Stimulated activated naive CD4-positive, alpha-beta T cell treated with Interleukin-2 at 50 U/mL for 16 hours (primary cell): ENCODE data around the gene TBC1D17.

ENCODE experiments used
- DNase-seq: peaks from one replicate; lab custom pipeline; 2025; lab: John Stamatoyannopoulos, UW

TBC1D17 gene

GRCh38 chr19:49848938-49849337 is 28.6 kb upstream of the TBC1D17 start:
- DNase-seq: no peak

- no peak for DNase-seq
Measured at GRCh38 chr19:49849433-49850220, 27.9 kb upstream of the TBC1D17 start.

GRCh38 chr19:49850221-49850486 is 27.3 kb upstream of the TBC1D17 start:
- no peak for DNase-seq

GRCh38 chr19:49850487-49851342 is 26.8 kb upstream of the TBC1D17 start, which contains the start of gene PTOV1:
Gene PTOV1 (plus strand): TSS chr19:49851159.
- DNase-seq: peak; percentile 85

DNA sequence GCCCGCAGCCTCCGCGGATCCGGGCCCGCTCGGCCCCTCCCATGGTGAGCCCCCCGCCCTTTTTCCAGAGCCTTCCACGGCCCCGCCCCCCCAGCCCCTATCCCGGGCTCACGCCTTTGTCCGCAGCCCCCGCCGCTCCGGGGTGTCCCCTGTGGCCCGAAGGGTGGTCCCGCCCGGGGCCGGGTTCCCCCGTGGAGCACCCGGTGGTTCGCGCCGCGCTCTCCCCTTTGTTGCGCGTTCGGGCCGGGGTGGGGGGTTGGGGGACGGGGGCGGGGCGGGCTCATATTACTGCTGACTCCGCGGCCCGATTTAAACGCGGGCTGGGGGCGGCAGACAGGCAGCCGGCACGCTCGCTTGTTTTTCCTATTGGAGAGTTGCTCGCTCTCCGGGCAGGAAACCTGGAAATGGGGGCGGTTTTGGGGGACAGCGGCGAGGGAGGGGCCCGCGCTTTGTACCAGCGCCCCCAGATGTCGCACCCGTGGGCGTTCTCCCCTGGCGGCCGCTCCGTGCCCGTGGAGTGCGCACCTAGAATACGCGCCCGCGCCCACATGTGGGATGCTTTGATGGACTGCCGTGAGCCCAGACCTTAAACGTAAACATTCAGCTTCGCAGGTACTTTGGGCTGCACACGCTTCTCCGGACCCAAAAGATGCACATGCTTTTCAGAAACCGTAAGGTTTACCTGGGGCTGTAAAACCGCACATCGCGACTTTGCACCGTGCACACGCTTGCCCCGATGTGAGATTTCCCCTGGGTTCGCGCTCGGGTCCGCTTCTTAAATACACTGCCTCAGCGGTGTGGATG is 25.8 kb upstream of the TBC1D17 start:
- DNase-seq: peak; percentile 37

DNA sequence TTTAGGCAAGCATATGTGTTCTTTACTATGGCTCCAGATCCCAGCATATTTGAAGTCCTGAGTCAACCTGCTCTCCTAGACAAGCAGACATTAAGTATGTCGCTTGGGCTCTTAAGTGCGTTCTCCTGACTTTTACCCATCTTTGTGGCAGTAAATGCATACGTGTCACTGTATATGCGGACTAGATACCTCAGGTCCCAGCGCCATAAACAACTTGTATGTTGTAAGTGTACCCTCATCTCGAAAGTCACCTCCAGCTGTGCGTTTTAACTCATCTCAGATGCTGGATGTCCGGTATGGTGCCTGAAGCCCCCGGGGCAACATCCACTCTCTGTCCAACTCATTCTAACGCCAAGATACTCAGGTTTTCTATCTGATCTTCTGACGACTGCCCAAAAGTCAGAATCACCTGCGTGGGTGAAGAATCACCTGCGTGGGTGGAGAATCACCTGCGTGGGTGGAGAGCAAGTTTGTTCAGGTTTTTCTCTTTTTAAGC is 24.8 kb upstream of the TBC1D17 start:
- DNase-seq: no peak

DNA sequence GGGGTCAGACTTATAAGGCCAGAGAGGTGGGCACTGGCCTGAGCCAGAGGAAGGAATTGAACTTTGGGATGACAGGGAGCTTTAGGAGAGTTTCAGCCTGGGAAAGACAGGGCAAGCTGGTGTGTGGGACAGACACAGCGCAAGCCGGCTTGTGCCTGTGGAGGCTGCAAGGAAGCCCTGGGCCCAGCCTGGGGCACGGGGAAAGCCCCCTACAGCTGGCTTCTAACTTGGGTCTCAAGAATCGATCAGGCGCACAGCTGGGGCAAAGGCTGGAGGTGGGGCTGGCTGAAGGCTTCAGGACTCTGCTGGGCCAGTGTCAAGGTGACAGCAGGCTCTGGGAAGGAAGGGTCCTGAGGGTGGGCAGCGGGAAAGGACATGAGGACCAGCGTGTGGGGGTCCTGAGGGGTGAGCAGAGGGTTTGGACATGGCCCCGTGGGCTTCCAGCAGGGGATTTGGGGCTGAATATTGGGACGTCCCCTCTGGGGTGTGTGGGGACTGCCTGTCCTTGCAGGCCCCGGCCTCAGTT is 23.6 kb upstream of the TBC1D17 start:
- DNase-seq: no peak

DNA sequence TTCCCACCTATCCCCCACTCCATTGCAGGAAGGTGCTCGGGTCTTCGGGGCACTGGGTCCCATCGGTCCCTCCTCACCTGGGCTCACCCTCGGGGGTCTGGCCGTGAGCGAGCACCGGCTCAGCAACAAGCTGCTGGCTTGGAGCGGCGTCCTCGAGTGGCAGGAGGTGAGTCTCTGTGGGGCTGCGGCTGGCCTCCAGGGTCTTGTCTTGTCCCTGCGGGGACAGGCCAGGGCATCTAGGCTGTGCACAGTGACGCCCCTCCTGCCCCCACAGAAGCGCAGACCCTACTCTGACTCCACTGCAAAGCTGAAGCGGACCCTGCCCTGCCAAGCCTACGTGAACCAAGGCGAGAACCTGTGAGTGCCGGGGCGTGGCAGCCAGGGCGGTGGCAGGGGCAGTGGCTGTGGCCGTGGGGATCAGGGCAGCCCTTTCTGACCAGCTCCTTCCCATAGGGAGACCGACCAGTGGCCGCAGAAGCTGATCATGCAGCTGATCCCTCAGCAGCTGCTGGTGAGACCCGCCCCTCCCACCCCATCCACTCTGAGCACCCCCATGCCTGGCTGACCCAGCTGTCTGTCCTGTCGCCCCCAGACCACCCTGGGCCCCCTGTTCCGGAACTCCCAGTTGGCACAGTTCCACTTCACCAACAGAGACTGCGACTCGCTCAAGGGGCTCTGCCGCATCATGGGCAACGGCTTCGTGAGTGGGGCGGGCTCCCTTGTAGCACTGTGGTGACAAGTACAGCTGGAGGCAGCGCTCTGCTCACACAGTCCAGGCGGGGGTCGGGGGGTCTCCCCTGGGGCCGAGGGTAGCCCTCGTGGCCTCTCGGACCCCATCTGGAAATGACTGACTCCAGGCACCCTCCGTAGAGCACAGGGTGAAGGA is 22.9 kb upstream of the TBC1D17 start:
- DNase-seq: no peak

- DNase-seq: no peak
Measured at GRCh38 chr19:49855277-49855675, 22.2 kb upstream of the TBC1D17 start.

DNA sequence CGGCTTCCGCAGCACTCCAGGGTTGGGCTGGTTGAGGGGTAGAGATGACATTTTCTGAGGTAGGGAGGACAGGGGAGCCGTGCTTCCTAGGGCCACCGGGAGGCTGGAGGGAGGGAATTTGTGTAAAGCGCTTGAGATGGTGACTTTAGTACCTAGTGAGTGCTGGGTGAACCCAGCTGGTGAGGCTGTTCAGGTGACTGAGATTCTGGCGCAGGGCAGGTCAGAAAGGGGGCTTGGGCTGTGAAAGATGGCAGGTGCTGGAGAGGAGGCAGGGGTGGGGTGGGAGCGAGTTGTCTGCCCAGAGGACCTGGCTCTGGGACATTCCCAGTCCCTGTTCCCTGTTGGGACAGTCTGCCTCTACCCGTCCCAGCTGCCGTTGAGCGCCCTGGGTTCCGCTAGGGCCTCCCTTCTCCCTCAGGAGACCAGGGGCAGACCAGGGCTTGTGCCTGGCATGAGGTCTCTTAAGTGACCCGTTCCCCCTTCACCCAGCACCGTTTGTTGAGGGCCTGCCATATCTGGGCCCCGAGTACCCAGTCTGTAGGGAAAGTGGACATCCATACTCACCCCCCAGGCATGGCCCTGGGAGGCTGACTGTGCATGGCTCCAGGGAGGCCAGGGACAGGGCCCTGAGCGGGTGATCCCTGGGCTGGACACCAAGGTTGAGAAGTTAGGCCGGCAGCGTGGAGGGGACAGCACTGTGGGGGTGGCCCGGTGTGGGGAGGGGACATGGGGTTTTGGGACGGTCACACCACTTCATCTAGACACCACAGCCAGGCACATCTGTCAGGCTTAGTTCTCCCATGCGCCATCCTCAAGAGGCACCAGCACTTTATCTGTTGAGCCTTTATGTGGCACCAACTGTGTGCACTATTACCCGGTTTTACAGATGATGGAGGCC is 21.6 kb upstream of the TBC1D17 start:
- DNase-seq: no peak

DNA sequence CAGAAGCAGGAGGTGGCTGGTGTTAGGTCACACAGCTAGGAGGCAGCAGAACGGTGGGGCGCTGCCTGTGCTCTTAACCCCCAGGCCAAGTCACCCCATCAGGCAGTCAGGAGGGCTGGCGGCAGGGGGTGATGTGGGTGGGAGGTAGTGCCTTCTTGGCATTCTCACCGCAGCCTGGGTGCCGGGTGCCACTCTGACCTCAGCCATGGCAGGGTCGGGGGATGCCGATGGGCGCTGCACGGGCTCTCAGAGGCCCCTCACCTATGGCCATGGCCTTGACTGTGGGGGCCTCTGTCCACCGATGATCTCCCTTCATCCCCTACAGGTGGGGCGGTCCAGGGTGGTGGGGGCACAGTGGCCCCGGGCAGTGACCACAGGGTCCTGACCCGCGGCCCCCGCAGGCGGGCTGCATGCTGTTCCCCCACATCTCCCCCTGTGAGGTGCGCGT is 20.9 kb upstream of the TBC1D17 start:
- no peak for DNase-seq

GRCh38 chr19:49857061-49857837 is 20.3 kb upstream of the TBC1D17 start:
- DNase-seq: no peak

GRCh38 chr19:49857838-49858087 is 19.7 kb upstream of the TBC1D17 start:
- no peak for DNase-seq

DNA sequence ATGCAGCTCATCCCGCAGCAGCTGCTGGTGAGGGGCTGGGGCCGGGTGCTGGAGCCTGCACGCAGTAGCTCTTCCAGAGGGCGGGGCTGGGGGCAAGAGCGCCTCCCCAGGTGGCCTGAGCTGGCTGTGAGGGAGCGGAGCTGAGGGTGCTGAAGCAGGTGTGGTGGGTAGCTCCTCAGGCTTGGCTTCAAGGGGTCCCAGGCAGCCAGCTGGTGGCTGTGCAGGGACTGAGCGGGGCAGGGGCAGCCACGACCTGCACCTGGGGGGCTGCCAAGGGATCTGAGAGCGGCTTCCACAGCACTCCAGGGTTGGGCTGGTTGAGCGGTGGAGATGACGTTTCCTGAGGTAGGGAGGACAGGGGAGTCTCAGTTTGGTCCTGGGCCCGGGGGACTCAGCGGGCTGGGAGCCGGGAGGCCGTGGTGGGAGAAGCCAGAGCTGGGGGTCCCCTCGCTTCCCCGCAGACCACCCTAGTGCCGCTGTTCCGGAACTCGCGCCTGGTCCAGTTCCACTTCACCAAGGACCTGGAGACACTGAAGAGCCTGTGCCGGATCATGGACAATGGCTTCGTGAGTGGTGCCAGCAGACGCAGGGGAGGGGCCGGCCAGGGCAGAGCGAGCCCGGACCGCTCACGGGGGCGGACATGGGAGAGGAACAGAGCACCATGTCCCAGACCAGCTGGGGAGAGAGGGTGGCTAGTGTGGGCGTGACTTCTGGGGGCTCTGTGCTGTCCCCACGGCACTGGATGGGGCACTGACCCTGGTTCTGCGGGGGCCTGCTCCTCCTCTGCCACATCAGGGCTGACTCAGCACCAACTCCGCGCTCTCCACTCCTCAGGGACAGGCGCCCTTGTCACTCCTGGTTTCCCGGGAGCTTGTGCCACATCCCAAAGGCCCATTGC is 19.2 kb upstream of the TBC1D17 start:
- DNase-seq: no peak

- no peak for DNase-seq
Measured at GRCh38 chr19:49859682-49860335, 17.7 kb upstream of the TBC1D17 start.

DNA sequence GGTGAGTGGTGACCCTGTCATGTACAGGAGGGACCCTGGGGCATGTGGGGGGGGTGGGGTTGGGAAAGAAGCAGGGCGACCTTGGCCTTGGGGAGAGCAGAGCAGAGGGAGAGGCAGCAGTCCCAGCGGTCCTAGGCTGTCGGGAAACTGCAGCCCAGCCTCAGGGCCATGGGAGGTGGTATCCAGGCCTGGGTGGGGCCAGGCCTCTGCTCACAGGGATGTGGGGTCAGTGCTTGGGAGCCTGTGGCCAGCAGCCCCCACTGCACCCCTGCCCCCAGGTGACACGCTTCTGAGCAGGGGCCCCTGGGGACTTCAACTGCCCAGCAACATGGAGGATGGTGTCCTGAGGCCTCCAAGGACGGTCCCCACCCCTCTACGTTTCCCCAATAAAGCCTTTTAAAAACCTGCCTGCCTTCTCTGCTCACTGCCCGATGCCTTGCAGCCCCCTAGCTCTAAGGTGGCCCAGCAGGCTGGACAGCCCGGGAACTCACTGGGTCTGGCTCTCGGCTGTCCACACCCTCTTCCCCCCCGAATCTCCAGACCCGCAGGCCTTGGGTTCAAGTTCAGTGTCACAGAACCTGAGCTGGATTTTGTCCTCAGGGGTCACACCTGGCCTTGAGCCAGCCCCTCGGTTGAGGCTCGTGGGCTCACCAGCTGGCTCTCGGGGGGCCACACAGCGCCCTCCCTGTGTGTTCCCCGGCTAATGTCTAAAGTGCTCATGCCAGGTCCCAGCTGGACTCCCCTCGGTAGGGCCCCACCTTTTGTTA is 17.0 kb upstream of the TBC1D17 start:
- no peak for DNase-seq

GRCh38 chr19:49861107-49861506 is 16.4 kb upstream of the TBC1D17 start:
- no peak for DNase-seq
